Lower lobe of right lung (tissue), 2 donors: ENCODE data around the gene ACSM5. TPM values are rescaled to one million over a fixed set of nuclear protein-coding genes. Genes with fewer than 3 reads are reported as not detected.

Source experiments
- ATAC-seq, 2 donors: fragments of 200-7000 bp; cut with Tn5 transposase; one replicate each; pipeline ENCODE4 v1.9.1; 2020 to 2022; ENCODE audit warnings: mild to moderate bottlenecking in 2 of 2, moderate library complexity in 2 of 2
- DNase-seq: peaks from one replicate; pipeline ENCODE4 v3.0.0-alpha.2; 2020
- H3K27ac ChIP-seq: fragments of 200-600 bp; one replicate; pipeline ENCODE4 v1.8.0; 2022
- H3K27me3 ChIP-seq: fragments of 200-600 bp; one replicate; pipeline ENCODE4 v1.8.0; 2022; ENCODE audit warnings: low read depth
- H3K36me3 ChIP-seq: fragments of 200-600 bp; one replicate; pipeline ENCODE4 v1.8.0; 2022; ENCODE audit warnings: mild to moderate bottlenecking
- H3K4me1 ChIP-seq: fragments of 200-600 bp; one replicate; pipeline ENCODE4 v1.8.0; 2022
- H3K4me3 ChIP-seq: fragments of 200-600 bp; one replicate; pipeline ENCODE4 v1.8.0; 2022; ENCODE audit warnings: mild to moderate bottlenecking
- H3K9me3 ChIP-seq: fragments of 200-600 bp; one replicate; pipeline ENCODE4 v1.8.0; 2022
- CTCF ChIP-seq: fragments of 200-600 bp; IDR thresholded peaks from one replicate; pipeline ENCODE4 v1.8.0; 2022; ENCODE audit warnings: antibody characterized with exemption, mild to moderate bottlenecking
- intact Hi-C: fragments of 100-400 bp; cut with DNase I; formaldehyde crosslinking; loops from one replicate; pipeline ENCODE4 v1.11.0; 2022
- total RNA-seq: library from RNA; stranded (reverse); fragmentation: NEBNext Ultra II Directional; extraction: Animal tissue kit (Norgen Biotek cat#: 25700); gene quantifications from one replicate; pipeline ENCODE4 v1.2.1, GENCODE V29; 2021
- donor health status: DM: no; HTN: yes; CAD: no; lungs with severe emphysema.

ACSM5 gene
- total RNA-seq, 1 donor from 2014 or later = 4.3 TPM

GRCh38 chr16:20401066-20401465 lies 8.3 kb upstream of the ACSM5 start:
- ATAC-seq = no peak
- Histone ChIP-seq H3K36me3 (no peaks in the 10 kb centered on the region), H3K4me3 (no peak overlapping the region), H3K27me3 (no peaks in the 10 kb centered on the region), H3K4me1 (no peaks in the 10 kb centered on the region), H3K9me3 (no peaks in the 10 kb centered on the region), H3K27ac (no peak overlapping the region)
- DNase-seq = no peak
- intact Hi-C loops = no loop called here
- no peak for TF ChIP-seq CTCF

GRCh38 chr16:20401475-20402016 lies 7.8 kb upstream of the ACSM5 start:
- no peak for ATAC-seq
- intact Hi-C loops = no loop called here

DNA sequence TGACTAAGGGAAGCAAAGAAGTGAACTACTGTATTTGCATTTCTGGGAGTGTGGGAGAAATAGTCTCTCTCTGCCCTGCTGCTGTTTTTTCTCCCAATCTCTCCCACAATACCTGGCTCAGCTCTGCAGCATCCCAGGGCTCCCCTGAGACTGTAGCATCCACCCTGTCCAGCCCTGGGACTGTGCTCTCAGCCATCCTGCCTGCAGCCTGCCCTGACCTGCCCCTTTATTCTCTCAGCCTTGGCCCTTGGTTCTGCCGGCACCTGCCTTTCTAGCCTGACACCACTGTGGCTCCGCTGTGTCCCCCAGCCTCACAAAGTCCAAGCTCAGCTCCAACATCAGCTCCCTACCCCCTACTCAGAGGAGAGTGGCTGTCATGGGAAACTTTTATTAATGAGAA lies 6.7 kb upstream of the ACSM5 start:
- no peak for TF ChIP-seq CTCF
- no peaks in the 10 kb centered on the region for H3K27me3 ChIP-seq
- intact Hi-C loops = no loop called here
- DNase-seq = no peak
- ATAC-seq = no peak
- H3K4me1 ChIP-seq = no peaks in the 10 kb centered on the region
- H3K27ac ChIP-seq = no peak overlapping the region
- H3K9me3 ChIP-seq = no peaks in the 10 kb centered on the region
- H3K36me3 ChIP-seq = no peaks in the 10 kb centered on the region
- H3K4me3 ChIP-seq = no peak overlapping the region

More at GRCh38 chr16:20401475-20402016, 7.8 kb upstream of the ACSM5 start:
- Histone ChIP-seq H3K36me3 (no peaks in the 10 kb centered on the region), H3K4me3 (no peak overlapping the region), H3K4me1 (no peaks in the 10 kb centered on the region), H3K27me3 (no peaks in the 10 kb centered on the region), H3K9me3 (no peaks in the 10 kb centered on the region), H3K27ac (no peak overlapping the region)
- DNase-seq = no peak
- TF ChIP-seq CTCF = no peak

DNA sequence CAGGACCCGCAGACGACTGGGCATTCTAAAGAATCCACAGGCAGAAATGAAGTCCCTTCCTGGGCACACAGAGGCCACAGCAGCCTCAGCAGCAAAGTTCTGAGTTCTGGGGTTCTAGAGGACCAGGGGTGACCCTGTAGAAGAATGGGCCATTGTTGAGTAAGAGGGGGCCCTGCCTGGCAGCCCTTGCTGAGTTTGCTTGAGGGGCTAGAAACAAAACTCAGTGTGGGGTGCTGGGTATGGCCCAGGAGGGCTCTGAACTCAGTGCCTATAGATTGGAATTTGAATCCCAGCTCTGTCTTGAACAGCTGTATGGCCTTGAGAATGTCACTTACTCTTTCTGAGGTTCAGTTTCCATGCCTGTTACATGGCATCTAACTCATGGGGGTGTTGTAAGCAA lies 4.7 kb upstream of the ACSM5 start, which contains the start of gene PDILT:
Gene PDILT (minus strand): TSS at position 101 of the 400 bp plus-strand sequence. CDS start 5,437 bp downstream, outside the sequence.
- H3K27me3 ChIP-seq = no peaks in the 10 kb centered on the region
- H3K9me3 ChIP-seq = no peaks in the 10 kb centered on the region
- H3K4me1 ChIP-seq = no peaks in the 10 kb centered on the region
- H3K4me3 ChIP-seq = no peak within 1 kb of the TSS
- DNase-seq (no peak), ATAC-seq (no peak)
- intact Hi-C loops = no loop called here
- no peak within 1 kb of the TSS for H3K27ac ChIP-seq
- H3K36me3 ChIP-seq = no peaks in the 10 kb centered on the region
- TF ChIP-seq CTCF = no peak

- H3K9me3 ChIP-seq = no peaks in the 10 kb centered on the region
- no peaks in the 10 kb centered on the region for H3K27me3 ChIP-seq
- TF ChIP-seq CTCF = no peak
- intact Hi-C loops = no loop called here
- ATAC-seq (peak in 1 of 2 donors; percentile 56), DNase-seq (no peak)
- no peaks in the 10 kb centered on the region for H3K36me3 ChIP-seq
- no peaks in the 10 kb centered on the region for H3K4me1 ChIP-seq
- H3K4me3 ChIP-seq = no peak overlapping the region
- H3K27ac ChIP-seq = peak overlapping the region; percentile 27
Measured at GRCh38 chr16:20410121-20410723, 888 bp downstream of the ACSM5 start.
